AG20443 (cell line): ENCODE data around the gene AP2A2.

Source experiments
- DNase-seq: peaks from one replicate; pipeline ENCODE4 v3.0.0; 2012; ENCODE audit warnings: low spot score, mixed read lengths

Gene AP2A2

DNA sequence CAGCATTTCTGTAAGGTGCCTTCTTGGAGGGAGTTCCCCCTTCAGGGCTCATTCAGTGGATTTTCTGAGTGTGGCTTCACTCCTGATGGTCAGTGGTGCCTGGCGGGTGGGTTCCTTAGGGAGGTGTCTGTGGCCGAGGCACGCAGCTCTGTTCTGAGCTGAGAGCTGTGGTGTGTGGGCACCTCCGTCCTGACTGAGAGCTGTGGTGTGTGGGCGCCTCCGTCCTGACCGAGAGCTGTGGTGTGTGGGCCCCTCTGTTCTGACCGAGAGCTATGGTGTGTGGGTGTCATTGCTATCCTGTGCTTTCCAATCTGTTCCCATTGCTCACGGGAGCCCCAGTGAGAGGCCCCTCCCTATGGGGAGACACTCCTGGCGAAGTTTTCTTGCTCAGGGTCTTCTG, 71.0 kb downstream of the AP2A2 start:
- DNase-seq: no peak

- no peak for DNase-seq
Measured at GRCh38 chr11:997907-998306, 72.2 kb downstream of the AP2A2 start.

GRCh38 chr11:999009-999408, 73.3 kb downstream of the AP2A2 start:
- DNase-seq: no peak

- DNase-seq: no peak
Measured at GRCh38 chr11:1000357-1001278, 74.9 kb downstream of the AP2A2 start.

DNA sequence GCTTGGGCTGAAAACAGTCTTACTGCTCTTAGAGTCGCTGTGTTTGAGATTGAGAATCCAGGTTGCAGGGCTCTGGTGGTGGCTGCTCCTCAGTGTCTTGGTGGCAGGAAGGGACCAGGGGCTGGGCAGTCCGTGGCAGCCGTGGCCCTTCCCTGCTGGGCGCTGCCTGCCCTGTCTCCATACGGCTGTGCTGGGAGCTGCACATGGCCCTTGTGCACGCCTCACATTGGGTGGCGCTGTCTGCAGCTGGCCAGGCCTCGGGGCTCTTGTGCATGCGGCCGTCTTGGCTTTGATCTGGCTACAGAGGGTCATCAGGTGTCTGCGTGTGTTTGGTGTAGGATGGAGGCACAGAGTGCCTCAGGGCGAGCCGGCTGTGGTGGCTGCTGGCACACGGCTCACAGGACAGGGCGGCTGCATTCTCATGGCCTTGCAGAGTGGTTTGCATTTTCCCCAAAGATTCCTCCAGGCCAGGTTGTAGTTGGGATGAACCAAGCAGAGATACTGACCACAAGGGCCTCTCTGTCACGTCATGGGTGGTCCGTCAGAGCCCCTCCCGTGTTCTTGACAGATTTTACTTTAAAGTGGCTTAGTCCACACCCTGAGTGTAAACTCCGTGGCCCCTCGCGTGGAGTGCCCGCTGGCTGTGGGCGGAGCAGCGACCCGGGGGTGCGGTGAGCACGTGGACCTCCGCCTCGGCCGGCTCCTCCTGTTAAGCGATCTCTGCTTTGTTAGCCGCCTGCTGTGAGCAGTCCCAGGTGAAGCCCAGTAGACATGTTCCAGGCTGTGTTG, 76.1 kb downstream of the AP2A2 start:
- no peak for DNase-seq

DNA sequence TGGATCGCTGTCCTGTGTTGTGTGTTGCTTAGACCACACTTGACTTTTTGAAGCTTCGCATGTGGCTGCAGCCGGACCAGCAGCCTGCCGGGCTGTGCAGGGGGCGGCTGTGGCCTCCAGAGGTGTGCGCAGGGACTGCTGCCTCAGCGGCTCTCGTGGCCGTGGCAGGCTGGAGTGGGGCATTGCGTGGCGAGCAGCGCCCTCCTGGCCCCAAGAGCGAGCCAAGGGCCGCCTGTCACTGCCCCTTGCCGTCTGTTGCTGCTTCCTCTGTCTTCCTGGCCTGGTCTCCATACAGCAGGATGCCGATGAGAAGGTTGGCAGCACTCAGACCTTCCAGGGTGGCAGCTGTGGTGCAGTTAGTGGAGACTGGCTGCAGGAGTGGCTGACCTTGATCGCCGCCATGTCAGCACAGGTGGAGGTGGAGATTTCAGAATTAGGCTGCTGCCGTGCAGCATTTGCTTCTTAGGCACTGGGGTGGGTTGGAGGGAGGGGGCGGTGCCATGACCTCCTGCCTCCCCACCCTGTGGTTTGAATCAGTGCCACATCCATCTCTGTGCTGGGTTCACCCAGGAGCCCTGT, 76.8 kb downstream of the AP2A2 start:
- no peak for DNase-seq

GRCh38 chr11:1003159-1003558, 77.5 kb downstream of the AP2A2 start:
- no peak for DNase-seq

GRCh38 chr11:1005928-1006327, 80.3 kb downstream of the AP2A2 start:
- no peak for DNase-seq

GRCh38 chr11:1006762-1007161, 81.1 kb downstream of the AP2A2 start:
- DNase-seq: no peak

DNA sequence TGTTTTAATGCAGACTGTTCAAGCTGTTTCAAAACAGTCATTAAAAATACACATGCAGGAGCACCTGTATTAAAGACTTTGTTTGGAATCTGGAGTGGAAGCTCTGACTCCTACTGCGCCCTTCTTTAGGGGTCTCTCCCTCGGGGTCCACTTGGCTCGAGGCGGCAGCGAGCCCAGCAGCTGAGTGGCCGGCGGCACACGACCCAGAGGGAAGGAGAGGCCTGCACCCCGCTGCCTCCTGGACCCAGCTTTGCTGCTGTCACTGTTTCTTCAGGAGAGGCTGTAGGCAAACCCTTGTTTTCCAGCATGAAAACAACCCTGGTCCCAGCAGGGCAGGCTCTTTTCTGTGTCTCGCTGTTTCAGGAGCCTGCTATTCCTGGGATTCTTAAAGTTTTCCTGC, 81.6 kb downstream of the AP2A2 start:
- DNase-seq: no peak

GRCh38 chr11:1008001-1008802, 82.5 kb downstream of the AP2A2 start:
- DNase-seq: no peak

DNA sequence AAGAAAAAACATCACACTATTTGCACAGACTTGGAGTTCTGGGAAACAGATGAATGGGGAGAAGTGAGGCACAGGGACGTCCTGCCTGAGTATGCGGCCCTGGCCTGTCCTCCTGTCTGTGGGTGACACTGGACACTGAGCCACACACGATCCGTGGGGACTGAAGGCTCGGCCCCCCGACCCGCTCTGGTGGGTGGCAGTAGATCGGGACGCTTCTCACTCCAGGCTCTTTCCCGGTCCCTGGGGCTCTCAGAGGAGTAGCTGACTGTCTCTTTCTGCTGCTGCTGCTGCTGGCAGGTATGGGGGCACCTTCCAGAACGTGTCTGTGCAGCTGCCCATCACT, 83.1 kb downstream of the AP2A2 start:
- DNase-seq: no peak

DNA sequence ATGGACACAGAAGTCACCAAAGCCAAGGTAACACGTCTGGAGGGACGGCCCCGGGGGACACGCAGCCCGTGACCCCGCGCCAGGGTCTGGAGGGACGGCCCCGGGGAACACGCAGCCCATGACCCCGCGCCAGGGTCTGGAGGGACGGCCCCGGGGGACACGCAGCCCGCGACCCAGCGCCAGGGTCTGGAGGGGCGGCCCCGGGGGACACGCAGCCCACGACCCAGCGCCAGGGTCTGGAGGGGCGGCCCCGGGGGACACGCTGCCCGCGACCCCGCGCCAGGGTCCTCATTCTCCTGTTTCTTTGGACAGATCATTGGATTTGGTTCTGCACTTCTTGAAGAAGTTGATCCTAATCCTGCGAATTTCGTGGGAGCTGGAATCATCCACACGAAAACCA, 83.7 kb downstream of the AP2A2 start:
- no peak for DNase-seq

GRCh38 chr11:1009991-1010390, 84.3 kb downstream of the AP2A2 start:
- no peak for DNase-seq

DNA sequence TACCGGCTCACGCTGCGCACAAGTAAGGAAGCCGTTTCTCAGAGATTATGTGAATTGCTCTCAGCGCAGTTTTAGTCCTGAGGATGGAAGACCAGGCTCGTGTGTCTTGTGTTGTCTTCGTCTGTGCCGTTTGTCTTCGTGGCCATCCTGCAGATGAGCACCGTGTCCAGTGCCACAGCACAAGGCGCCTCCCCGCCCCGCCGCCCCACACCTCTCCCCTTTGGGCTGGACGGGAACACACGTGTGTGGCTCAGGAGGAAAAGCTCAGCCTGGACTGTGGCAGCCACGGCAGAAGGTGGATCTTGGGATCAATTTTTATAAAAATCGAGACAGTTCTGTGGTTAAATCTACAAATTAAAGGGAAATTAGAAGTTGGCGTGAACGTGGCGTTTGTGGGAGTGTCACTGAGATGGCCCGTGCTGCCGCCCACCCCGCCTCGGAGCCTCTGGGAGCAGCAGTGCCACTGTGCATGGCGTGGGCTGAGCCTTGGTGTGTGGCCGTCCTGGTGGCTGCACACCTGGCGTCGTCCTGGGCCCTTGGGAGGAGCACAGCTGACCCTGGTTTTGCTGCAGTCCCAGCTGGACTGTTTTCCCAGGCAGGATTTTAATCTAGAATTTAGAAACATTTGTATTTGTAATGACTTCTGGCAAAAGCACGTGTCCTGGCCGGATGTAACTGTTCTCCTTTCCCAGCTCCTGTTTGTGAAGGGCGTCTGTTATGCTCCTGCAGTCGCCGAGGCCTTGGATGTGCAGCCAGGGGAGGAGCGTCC, 85.1 kb downstream of the AP2A2 start:
- DNase-seq: no peak

DNA sequence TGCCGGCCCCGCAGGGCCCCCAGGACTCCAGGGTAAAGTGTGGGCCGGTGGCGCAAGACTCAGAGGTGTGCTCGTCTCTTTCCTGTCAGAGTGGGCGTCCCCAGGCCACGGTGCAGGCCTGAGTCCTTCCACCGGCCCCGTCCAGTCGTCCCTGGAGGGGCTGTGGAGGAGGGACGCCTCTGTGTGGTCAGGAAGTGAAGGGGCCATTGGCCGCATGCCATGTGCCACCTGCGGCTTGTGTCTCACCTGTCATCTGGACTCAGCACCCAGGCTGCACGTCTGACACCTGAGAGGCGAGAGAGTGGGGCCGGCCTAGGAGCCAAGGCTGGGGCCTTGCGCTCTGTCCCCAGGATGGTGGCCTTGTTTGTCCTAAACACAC, 85.6 kb downstream of the AP2A2 start:
- DNase-seq: no peak

DNA sequence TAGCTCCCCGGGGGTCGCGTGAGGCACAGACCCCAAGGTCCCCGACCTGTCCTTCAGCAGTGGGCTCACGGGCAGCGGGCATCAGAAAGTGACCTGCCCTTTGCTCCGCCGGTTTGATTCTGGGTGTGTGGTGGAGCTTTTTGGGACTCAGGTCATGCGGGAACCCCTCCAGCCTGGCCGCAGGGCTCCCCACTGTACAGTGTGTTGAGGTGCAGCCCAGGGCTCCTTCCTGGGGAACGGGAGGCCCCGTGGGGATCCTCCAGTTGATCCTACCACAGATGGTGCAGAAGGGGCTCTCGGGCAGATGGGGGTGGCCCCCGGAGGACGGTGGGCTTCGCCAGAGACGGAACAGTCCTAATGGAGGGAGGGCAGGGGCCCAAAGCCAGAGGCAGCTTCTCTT, 86.6 kb downstream of the AP2A2 start:
- DNase-seq: no peak

GRCh38 chr11:1012740-1013630, 87.3 kb downstream of the AP2A2 start:
- no peak for DNase-seq

GRCh38 chr11:1013631-1013935, 87.9 kb downstream of the AP2A2 start:
- no peak for DNase-seq

GRCh38 chr11:1014276-1014675, 88.6 kb downstream of the AP2A2 start:
- no peak for DNase-seq

DNA sequence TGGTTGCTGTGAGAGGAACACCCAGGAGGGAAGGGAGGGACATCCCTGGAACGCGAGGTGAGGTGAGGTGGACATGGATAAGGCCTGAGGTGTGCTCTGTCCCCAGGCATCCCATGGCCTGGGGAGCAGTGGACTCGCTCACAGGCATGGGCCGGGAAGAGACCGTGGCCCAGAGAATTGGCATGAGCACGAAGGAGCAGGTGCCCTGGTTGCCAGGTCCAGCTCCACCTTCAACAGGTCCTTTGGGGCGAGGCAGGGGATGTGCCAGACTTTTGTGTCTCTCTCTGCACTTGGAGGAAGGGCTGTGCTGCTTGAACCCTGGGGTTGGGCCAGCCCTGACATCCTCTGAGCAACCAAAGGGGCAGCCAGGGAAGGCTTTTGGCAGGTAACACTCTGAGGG, 89.4 kb downstream of the AP2A2 start:
- no peak for DNase-seq
